ENCODE measurements around the gene MINK1. TPM values are rescaled to one million over a fixed set of nuclear protein-coding genes. Genes with fewer than 3 reads are reported as not detected.

Gene MINK1
- total RNA-seq, 1 donor from 2014 or later: 90.6 TPM

GRCh38 chr17:4840893-4841242, 7.7 kb downstream of the MINK1 start:
- Mint-ChIP-seq H3K27me3 (ENCODE audit: low read depth) (no peaks in the 10 kb centered on the region), H3K27ac (ENCODE audit: unreplicated experiment) (no peak overlapping the region), H3K4me3 (ENCODE audit: unreplicated experiment) (no peak overlapping the region)

GRCh38 chr17:4842376-4842775, 9.2 kb downstream of the MINK1 start:
- DNase-seq (ENCODE audit: low spot score): no peak
- Mint-ChIP-seq H3K4me1 (ENCODE audit: low read depth) (peaks cover 53% of the 10 kb centered on the region), H3K27me3 (ENCODE audit: low read depth) (no peaks in the 10 kb centered on the region), H3K4me3 (ENCODE audit: unreplicated experiment) (no peak overlapping the region), H3K27ac (ENCODE audit: unreplicated experiment) (no peak overlapping the region), H3K36me3 (ENCODE audit: low read depth) (peaks cover 3% of the 10 kb centered on the region), H3K9me3 (ENCODE audit: low read depth) (no peaks in the 10 kb centered on the region)
- no peak for TF ChIP-seq CTCF (IDR thresholded peaks at IDR 0.05)

More at GRCh38 chr17:4840893-4841242, 7.7 kb downstream of the MINK1 start:
- TF ChIP-seq CTCF (IDR thresholded peaks at IDR 0.05): no peak
- peaks cover 46% of the 10 kb centered on the region for H3K4me1 Mint-ChIP-seq (ENCODE audit: low read depth)
- H3K9me3 Mint-ChIP-seq (ENCODE audit: low read depth): no peaks in the 10 kb centered on the region
- H3K36me3 Mint-ChIP-seq (ENCODE audit: low read depth): peaks cover 3% of the 10 kb centered on the region
- DNase-seq (ENCODE audit: low spot score): no peak

GRCh38 chr17:4843321-4844000, 10.3 kb downstream of the MINK1 start:
- TF ChIP-seq CTCF (IDR thresholded peaks at IDR 0.05): no peak
- H3K36me3 Mint-ChIP-seq (ENCODE audit: low read depth): no peaks in the 10 kb centered on the region
- no peaks in the 10 kb centered on the region for H3K27me3 Mint-ChIP-seq (ENCODE audit: low read depth)
- H3K4me3 Mint-ChIP-seq (ENCODE audit: unreplicated experiment): no peak overlapping the region
- no peak overlapping the region for H3K27ac Mint-ChIP-seq (ENCODE audit: unreplicated experiment)
- no peak for DNase-seq (ENCODE audit: low spot score)
- peaks cover 54% of the 10 kb centered on the region for H3K4me1 Mint-ChIP-seq (ENCODE audit: low read depth)
- no peaks in the 10 kb centered on the region for H3K9me3 Mint-ChIP-seq (ENCODE audit: low read depth)

GRCh38 chr17:4845118-4845517, 12.0 kb downstream of the MINK1 start:
- Mint-ChIP-seq H3K27me3 (ENCODE audit: low read depth) (no peaks in the 10 kb centered on the region), H3K4me3 (ENCODE audit: unreplicated experiment) (no peak overlapping the region), H3K9me3 (ENCODE audit: low read depth) (no peaks in the 10 kb centered on the region), H3K36me3 (ENCODE audit: low read depth) (no peaks in the 10 kb centered on the region), H3K27ac (ENCODE audit: unreplicated experiment) (peak overlapping the region; percentile 71), H3K4me1 (ENCODE audit: low read depth) (peaks cover 58% of the 10 kb centered on the region)
- no peak for TF ChIP-seq CTCF (IDR thresholded peaks at IDR 0.05)
- no peak for DNase-seq (ENCODE audit: low spot score)

GRCh38 chr17:4846635-4847390, 13.7 kb downstream of the MINK1 start:
- Mint-ChIP-seq H3K4me1 (ENCODE audit: low read depth) (peaks cover 65% of the 10 kb centered on the region), H3K4me3 (ENCODE audit: unreplicated experiment) (no peak overlapping the region), H3K27me3 (ENCODE audit: low read depth) (no peaks in the 10 kb centered on the region), H3K36me3 (ENCODE audit: low read depth) (no peaks in the 10 kb centered on the region), H3K27ac (ENCODE audit: unreplicated experiment) (peak overlapping the region; percentile 71), H3K9me3 (ENCODE audit: low read depth) (no peaks in the 10 kb centered on the region)
- DNase-seq (ENCODE audit: low spot score): no peak
- no peak for TF ChIP-seq CTCF (IDR thresholded peaks at IDR 0.05)
